GM12874 (cell line): ENCODE measurements around the gene ANXA9.

ENCODE experiments used
- TF ChIP-seq, protein P1 (sequence below): IDR thresholded peaks from 2 replicates; pipeline ENCODE4 v1.5.1; 2011; ENCODE audit warnings: low read depth, mild to moderate bottlenecking, control low read depth, low read length, moderate library complexity; ENCODE audit not compliant: insufficient read depth

The ANXA9 gene

DNA sequence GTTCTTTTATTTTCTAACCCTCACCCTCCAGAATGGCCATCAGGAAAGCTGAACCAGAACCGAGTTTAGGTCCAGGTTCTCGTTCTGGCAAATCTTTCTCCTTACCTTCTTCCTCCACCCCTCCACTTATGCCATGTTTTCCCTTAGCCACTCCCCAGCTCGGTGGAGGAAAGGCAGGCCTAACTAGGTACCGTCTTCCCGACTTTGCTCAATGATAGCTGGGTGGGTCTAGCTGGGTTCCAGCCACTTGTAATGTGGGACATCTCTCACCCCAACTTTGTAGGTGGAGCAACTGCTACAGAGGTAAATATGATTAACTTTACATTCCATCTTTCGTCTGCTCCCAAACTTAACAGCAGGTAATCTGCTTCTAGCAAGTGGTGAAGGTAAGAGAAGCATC, 54.9 kb downstream of the ANXA9 start:
- TF ChIP-seq, protein P1, sequence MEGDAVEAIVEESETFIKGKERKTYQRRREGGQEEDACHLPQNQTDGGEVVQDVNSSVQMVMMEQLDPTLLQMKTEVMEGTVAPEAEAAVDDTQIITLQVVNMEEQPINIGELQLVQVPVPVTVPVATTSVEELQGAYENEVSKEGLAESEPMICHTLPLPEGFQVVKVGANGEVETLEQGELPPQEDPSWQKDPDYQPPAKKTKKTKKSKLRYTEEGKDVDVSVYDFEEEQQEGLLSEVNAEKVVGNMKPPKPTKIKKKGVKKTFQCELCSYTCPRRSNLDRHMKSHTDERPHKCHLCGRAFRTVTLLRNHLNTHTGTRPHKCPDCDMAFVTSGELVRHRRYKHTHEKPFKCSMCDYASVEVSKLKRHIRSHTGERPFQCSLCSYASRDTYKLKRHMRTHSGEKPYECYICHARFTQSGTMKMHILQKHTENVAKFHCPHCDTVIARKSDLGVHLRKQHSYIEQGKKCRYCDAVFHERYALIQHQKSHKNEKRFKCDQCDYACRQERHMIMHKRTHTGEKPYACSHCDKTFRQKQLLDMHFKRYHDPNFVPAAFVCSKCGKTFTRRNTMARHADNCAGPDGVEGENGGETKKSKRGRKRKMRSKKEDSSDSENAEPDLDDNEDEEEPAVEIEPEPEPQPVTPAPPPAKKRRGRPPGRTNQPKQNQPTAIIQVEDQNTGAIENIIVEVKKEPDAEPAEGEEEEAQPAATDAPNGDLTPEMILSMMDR, result no peak

DNA sequence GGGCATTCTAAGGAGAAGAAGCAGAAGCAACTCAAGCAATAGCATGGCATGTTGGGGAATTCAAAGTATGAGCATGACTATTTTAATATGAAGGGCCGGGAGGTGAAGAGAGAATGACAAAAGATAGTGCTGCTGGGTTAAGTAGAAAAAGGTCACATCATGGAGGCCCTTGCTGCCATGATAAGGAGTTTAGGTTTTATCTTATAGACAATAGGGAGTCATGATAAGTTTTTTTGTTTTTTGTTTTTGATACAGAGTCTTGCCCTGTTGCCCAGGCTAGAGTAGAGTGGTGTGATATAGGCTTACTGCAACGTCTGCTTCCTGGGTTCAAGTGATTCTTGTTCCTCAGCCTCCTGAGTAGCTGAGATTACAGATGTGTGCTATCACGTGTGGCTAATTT, 57.4 kb downstream of the ANXA9 start:
- TF ChIP-seq, protein P1, result no peak

DNA sequence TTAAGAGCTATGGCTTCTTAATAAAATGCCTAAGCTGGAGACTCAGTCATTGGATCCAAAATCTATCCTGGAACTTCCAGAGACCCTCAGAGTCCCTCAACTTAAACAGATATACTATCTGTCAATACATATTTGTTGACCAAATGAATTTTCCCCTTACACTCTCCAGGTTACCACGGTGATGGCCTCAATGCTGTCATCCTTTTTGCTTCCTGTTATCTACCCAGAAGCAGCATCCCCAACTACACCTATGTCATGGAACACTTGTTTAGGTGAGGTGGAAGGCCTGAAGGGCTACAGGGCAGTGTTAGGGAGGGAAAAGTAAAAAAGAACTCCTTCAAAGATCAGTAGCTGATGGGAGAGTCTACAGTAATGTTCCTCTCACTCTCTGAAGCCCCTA, 61.1 kb downstream of the ANXA9 start:
- TF ChIP-seq, protein P1, result no peak
